Activated gamma-delta T cell treated with anti-CD3 and anti-CD28 coated beads, Interleukin-2, amount 50 U/mL, for 16 hours (primary cell): Measurements from ENCODE around the gene DHX32.

Experiments
- DNase-seq: peaks from one replicate; pipeline ENCODE4 v3.0.0-alpha.2; 2020; ENCODE audit warnings: low read depth

DHX32 gene

GRCh38 chr10:125849448-125849847 is 31.6 kb downstream of the DHX32 start:
- DNase-seq = no peak

GRCh38 chr10:125848857-125849256 is 32.2 kb downstream of the DHX32 start:
- DNase-seq = no peak

- DNase-seq = no peak
Measured at GRCh38 chr10:125848371-125848770, 32.7 kb downstream of the DHX32 start.

GRCh38 chr10:125846894-125847293 is 34.2 kb downstream of the DHX32 start:
- DNase-seq = no peak

GRCh38 chr10:125845617-125846016 is 35.5 kb downstream of the DHX32 start:
- DNase-seq = no peak

GRCh38 chr10:125844751-125845221 is 36.3 kb downstream of the DHX32 start:
- no peak for DNase-seq

GRCh38 chr10:125843603-125844329 is 37.3 kb downstream of the DHX32 start:
- no peak for DNase-seq

GRCh38 chr10:125840955-125841354 is 40.1 kb downstream of the DHX32 start:
- no peak for DNase-seq

- no peak for DNase-seq
Measured at GRCh38 chr10:125840406-125840805, 40.7 kb downstream of the DHX32 start.

- no peak for DNase-seq
Measured at GRCh38 chr10:125838802-125839575, 42.1 kb downstream of the DHX32 start.

- no peak for DNase-seq
Measured at GRCh38 chr10:125836746-125837145, 44.3 kb downstream of the DHX32 start.

GRCh38 chr10:125828311-125828710 is 52.8 kb downstream of the DHX32 start:
- DNase-seq = no peak

GRCh38 chr10:125827133-125827532 is 54.0 kb downstream of the DHX32 start:
- DNase-seq = no peak

- DNase-seq = no peak
Measured at GRCh38 chr10:125824736-125825135, 56.4 kb downstream of the DHX32 start.

GRCh38 chr10:125823663-125824251 is 57.3 kb downstream of the DHX32 start:
- DNase-seq = no peak

GRCh38 chr10:125822878-125823662 is 58.0 kb downstream of the DHX32 start, which contains the start of the genes BCCIP and UROS:
Gene BCCIP (plus strand): TSS chr10:125823546. CDS start chr10:125823558, 12 bp downstream.
Gene UROS (minus strand): TSS chr10:125823258. CDS start chr10:125816499, 6,759 bp downstream.
- DNase-seq = peak; percentile 84

GRCh38 chr10:125820701-125821100 is 60.4 kb downstream of the DHX32 start:
- DNase-seq = no peak

GRCh38 chr10:125817337-125817946 is 63.6 kb downstream of the DHX32 start:
- no peak for DNase-seq

GRCh38 chr10:125816548-125816947 is 64.5 kb downstream of the DHX32 start:
- no peak for DNase-seq

- no peak for DNase-seq
Measured at GRCh38 chr10:125815764-125816163, 65.3 kb downstream of the DHX32 start.

- no peak for DNase-seq
Measured at GRCh38 chr10:125812128-125812750, 68.9 kb downstream of the DHX32 start.
